HG03064 (cell line): ENCODE results near the gene GRK3.

Experiments
- ATAC-seq: cut with Tn5 transposase; IDR thresholded peaks from one replicate; pipeline ENCODE4 v1.9.1; 2021; ENCODE audit warnings: low read depth; ENCODE audit not compliant: unreplicated experiment

GRK3 gene

GRCh38 chr22:25749420-25750169 lies 185.1 kb downstream of the GRK3 start:
- no peak for ATAC-seq

DNA sequence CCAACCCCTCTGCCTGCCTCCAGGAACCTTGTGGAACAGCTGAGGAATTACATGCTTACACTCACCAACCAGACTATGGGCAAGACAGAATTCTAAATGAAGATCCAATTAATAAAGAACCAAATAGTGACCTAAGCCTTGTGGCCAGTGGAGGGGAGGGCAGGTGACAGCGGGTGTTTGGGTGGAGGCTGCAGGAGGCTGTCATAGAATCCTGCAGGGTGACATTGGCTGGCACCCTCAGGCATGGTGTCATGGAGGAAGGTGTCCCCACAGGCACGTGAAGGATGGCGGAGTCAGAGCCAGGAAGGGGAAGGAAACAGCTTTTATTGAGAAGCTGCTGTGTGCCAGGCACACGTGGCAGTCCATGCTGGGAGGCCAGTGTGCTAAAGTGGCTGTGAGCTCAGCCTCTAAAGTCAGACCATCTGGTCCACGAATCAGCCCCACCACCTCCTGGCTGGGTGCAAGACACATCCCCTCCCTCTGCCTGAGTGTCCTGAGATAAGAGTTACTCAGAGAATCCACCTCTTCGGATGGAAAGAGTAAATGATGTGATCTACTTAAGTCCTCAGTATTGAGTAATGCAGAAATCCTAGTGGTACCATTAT lies 186.2 kb downstream of the GRK3 start:
- no peak for ATAC-seq

DNA sequence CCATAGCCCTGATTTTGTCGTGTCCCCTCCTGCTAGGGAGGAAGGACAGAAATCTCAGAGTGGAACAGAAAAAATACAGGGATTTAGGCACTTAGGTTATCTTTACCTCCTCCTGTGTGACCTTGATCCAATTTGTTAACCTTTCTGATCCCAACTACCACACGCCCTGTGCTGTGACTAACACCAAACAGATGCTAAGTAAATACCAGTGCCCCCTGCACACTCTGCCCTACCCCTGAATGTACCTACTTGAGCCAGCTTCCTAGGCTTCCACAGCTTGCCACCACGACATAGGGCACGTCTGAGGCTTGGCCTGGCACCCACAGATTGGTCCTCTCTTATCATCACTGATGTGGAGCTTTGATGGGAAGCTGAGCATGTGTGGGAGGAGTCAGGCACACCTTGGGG lies 186.7 kb downstream of the GRK3 start:
- no peak for ATAC-seq

GRCh38 chr22:25752615-25753214 lies 188.2 kb downstream of the GRK3 start:
- ATAC-seq: no peak

GRCh38 chr22:25753252-25753651 lies 188.8 kb downstream of the GRK3 start:
- no peak for ATAC-seq

- ATAC-seq: no peak
Measured at GRCh38 chr22:25754527-25755202, 190.2 kb downstream of the GRK3 start.

GRCh38 chr22:25757686-25758085 lies 193.2 kb downstream of the GRK3 start:
- ATAC-seq: no peak

DNA sequence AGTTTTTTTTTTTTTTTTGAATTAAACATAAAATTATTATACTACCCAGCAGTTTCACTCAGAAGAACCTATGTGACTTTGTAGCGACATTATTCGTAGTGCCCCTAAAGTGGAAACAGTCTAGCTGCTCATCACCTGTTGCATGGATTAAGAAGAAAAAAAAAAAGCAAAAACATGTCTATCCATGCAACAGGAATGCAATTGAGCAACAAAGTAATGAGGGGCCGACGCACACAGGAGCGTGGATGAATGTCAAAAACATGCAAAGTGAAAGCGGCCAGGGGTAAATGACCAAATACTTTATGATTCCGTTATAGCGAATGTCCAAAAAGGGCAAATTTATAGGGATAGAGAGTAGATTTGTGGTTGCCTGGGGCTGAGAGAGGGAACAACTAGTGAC lies 193.8 kb downstream of the GRK3 start:
- ATAC-seq: no peak

DNA sequence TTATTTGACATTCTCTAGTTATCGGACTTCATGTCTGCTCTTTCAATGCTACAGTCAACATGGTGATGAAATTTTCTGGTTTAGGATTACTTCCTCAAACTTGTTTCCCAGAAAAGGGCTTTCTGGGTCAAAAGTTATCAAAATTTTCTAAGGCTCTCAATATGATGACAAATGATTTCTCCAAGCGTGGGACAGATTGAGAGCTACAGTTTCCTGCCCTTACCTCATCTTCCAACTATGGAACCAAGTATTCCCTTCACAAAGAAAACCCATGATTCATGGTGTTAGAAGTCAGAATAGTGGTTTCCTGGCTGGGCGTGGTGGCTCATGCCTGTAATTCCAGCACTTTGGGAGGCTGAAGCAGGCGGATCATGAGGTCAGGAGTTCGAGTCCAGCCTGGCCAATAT lies 195.4 kb downstream of the GRK3 start:
- no peak for ATAC-seq

DNA sequence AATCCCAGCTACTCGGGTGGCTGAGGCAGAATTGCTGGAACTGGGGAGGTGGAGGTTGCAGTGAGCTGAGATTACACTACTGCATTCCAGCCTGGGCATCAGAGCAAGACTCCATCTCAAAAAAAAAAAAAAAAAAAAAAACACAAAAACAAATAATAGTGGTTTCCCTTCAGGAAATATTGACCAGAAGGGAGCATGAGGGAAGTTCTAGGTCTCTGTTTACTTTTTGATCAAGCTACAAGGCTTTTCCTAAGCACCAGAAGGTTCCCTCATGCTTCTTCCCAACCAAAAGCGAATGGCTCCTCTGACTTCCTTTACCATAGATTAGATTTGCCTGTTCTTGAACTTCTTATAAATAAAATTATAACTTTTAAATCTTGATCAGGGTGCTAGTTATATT lies 195.8 kb downstream of the GRK3 start:
- ATAC-seq: no peak

GRCh38 chr22:25760848-25761595 lies 196.5 kb downstream of the GRK3 start:
- ATAC-seq: no peak

DNA sequence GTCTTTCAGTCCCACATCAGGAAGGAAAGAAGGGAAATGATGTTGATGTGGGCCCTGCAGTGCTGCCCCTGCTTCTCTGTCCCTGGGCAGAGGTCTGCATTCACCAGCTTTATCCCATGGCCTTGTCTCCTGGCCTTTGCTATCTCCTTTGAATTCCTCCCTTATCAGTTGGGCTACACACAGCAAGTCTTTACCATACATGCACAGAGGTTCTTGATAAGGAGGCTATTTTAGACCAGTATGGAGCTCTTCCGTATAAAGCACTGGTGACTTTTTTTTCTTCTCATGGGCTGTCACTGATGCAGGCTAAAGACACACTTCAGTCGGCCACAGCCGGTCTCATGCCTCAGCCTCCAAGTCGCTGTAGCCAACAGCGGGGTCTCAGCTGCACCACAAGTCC lies 197.7 kb downstream of the GRK3 start:
- ATAC-seq: no peak

DNA sequence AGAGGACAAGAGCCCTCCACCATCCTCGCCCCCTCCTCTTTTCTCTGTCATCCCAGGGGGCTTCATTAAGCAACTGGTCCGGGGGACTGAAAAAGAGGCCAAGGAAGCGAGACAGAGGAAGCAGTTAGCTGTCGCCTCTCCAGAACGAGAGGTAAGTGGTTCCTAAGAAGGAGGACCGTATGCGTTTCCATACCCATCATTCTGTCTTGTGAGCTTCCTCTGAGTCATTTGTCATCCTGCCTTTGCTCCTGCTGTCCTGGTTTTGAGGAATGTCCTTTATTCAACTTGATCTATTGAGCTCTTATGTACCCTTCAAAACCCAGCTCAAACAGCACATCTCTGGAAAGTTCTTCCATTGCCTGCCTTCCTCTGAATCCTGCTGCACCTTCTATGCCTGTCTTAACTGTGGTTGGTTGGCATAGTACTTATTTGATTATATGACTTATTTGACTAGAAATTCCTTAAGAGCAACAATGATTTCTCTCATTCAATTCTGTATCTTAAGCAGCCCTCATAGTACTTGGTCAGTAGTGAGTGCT lies 198.8 kb downstream of the GRK3 start:
- ATAC-seq: no peak

DNA sequence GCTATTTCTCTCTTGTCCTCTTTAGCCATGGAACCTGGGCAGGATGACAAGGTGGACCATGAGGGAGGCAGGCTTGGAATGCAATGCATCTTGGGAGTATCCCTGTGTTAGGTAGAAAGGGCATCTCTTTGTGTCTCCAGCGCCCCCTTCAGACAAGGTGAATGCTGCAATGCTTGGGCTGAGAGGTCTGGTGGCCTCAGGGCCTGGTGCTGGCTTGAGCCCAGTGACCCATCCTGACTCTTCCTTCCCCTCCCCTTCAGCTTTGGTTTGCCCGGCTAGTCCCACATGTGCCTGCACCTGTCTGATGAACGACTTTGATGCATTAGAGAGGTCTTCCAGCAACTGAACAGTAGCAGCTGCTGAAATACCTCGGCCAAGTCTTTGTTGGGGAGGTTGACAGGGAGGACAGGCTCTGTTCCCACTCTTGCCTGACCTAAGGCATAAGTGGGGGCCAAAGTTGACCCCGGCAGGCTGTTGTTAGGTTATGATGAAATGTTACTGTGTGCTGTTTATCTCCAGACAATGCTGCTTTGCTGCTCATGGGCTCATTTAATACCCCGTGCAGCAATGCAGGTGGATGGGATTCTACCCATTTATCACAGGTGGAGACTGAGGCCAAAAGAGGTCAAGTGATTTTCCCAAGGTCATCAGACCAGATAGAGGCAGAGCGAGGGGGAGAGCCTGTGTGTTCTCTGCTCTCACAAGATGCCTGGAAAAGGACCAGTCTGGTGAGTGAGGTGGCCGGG lies 200.0 kb downstream of the GRK3 start:
- ATAC-seq: no peak

GRCh38 chr22:25765016-25765367 lies 200.5 kb downstream of the GRK3 start:
- ATAC-seq: no peak

DNA sequence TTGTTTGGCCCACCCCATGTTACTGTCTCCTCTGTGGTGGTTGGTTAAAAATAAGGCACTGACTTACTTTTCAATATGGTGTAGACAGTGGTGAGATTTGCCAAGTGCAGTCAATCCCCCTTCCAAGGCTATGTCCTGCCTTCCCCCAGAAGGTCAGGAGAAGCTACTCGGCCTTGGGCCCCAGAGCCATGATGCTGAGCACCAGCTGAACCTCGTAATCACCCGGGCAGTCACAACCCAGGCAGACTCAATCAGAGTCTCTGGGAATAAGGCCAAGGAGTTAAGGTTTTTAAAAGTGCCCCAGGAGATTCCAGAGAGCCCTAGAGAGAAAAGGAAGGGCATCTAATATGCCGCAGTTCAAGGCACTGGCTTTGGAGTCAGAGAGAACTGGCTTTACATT lies 201.3 kb downstream of the GRK3 start:
- ATAC-seq: no peak

- ATAC-seq: no peak
Measured at GRCh38 chr22:25766418-25766817, 201.9 kb downstream of the GRK3 start.

DNA sequence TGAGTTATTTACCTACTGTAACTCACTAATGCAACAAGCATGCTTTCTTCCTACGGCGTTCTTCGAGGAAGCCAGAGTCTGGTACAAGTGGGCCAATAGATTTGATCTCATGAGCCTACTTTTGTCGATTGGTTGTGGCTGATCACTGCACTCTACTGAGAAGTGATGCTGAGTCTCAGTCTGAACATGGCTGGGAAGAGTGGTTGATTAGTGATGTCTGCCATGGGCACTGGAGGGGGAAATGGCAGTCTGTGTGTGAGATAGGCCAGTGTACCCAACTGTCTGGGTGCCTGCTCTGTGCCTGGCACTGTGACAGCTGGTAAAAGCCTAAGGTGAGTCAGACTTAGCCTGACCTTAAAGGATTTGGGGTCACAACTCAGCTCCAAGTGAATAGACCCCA lies 205.9 kb downstream of the GRK3 start:
- no peak for ATAC-seq

GRCh38 chr22:25772288-25772687 lies 207.8 kb downstream of the GRK3 start:
- no peak for ATAC-seq

GRCh38 chr22:25774575-25775026 lies 210.1 kb downstream of the GRK3 start:
- ATAC-seq: no peak
